ENCODE measurements around the gene CBX1.

CBX1 gene

DNA sequence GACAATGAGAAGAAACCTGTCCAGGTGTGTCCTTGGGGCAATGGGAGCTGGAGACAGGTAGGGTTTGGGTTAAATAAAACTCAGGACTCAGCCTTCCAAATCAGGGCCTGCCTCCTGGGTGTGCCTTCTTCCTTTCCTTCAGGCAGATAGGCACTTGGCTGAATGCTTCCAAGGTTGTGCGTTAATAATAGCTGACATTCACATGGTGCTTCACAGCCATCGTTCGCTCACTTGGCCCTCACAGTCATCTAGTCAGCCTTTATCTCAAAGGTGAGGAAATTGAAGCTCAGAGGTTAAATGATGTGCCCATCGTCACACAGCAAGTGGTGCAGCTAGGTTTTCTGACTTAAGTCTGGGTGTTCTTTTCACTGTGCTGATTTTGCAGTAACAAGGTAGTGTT is 43.7 kb downstream of the CBX1 start:
- Histone ChIP-seq H3K9me3 (no peaks in the 10 kb centered on the region), H3K27me3 (no peaks in the 10 kb centered on the region), H3K36me3 (peaks cover 77% of the 10 kb centered on the region), H3K4me3 (ENCODE audit: low read depth, low read length) (no peak overlapping the region), H3K4me1 (peaks cover 17% of the 10 kb centered on the region)
- no peak for DNase-seq
- TF ChIP-seq, protein P1, sequence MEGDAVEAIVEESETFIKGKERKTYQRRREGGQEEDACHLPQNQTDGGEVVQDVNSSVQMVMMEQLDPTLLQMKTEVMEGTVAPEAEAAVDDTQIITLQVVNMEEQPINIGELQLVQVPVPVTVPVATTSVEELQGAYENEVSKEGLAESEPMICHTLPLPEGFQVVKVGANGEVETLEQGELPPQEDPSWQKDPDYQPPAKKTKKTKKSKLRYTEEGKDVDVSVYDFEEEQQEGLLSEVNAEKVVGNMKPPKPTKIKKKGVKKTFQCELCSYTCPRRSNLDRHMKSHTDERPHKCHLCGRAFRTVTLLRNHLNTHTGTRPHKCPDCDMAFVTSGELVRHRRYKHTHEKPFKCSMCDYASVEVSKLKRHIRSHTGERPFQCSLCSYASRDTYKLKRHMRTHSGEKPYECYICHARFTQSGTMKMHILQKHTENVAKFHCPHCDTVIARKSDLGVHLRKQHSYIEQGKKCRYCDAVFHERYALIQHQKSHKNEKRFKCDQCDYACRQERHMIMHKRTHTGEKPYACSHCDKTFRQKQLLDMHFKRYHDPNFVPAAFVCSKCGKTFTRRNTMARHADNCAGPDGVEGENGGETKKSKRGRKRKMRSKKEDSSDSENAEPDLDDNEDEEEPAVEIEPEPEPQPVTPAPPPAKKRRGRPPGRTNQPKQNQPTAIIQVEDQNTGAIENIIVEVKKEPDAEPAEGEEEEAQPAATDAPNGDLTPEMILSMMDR (IDR thresholded peaks at IDR 0.05; ENCODE audit: low read depth, low read length) = no peak

DNA sequence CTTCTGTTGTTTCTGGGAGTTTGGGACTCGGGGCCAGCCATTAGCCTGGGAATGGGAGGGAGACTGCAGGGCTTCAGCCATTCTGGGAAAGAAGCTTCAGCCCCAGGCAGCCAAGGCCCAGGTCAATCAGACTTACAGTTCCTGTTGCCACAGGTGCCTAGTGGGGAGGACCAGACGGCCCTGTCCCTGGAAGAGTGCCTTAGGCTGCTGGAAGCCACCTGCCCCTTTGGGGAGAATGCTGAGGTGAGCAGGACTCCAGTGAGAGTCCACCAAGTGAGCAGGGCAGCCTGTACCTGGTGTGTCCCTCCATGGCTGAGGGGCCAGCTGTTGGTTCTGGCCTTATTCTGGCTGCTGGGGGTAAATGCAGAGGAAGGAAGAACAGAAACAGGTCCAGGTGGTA is 44.4 kb downstream of the CBX1 start:
- H3K36me3 ChIP-seq = peaks cover 77% of the 10 kb centered on the region
- peaks cover 24% of the 10 kb centered on the region for H3K4me1 ChIP-seq
- DNase-seq = no peak
- no peaks in the 10 kb centered on the region for H3K9me3 ChIP-seq
- H3K27me3 ChIP-seq = no peaks in the 10 kb centered on the region
- H3K4me3 ChIP-seq (ENCODE audit: low read depth, low read length) = no peak overlapping the region
- TF ChIP-seq, protein P1 (IDR thresholded peaks at IDR 0.05; ENCODE audit: low read depth, low read length) = no peak

DNA sequence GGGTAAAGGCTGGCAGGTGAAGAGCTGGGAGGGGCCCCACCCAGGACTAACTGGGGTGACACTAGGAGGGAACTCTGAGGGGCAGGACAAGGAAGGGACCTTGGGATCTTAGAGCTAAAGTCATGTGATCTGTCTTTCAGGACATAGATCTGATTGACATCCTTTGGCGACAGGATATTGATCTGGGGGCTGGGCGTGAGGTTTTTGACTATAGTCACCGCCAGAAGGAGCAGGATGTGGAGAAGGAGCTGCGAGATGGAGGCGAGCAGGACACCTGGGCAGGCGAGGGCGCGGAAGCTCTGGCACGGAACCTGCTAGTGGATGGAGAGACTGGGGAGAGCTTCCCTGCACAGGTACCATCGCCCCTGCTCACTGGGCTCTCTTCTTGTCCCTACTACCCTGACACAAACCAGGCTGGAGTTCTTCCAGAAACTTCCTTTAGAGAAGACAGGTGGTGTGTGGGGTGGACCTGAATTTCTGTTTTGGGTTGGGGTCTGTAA is 45.0 kb downstream of the CBX1 start:
- H3K4me3 ChIP-seq (ENCODE audit: low read depth, low read length) = peak overlapping the region; percentile 50
- no peaks in the 10 kb centered on the region for H3K9me3 ChIP-seq
- peaks cover 77% of the 10 kb centered on the region for H3K36me3 ChIP-seq
- H3K4me1 ChIP-seq = peaks cover 24% of the 10 kb centered on the region
- DNase-seq = no peak
- H3K27me3 ChIP-seq = no peaks in the 10 kb centered on the region
- TF ChIP-seq, protein P1 (IDR thresholded peaks at IDR 0.05; ENCODE audit: low read depth, low read length) = no peak

DNA sequence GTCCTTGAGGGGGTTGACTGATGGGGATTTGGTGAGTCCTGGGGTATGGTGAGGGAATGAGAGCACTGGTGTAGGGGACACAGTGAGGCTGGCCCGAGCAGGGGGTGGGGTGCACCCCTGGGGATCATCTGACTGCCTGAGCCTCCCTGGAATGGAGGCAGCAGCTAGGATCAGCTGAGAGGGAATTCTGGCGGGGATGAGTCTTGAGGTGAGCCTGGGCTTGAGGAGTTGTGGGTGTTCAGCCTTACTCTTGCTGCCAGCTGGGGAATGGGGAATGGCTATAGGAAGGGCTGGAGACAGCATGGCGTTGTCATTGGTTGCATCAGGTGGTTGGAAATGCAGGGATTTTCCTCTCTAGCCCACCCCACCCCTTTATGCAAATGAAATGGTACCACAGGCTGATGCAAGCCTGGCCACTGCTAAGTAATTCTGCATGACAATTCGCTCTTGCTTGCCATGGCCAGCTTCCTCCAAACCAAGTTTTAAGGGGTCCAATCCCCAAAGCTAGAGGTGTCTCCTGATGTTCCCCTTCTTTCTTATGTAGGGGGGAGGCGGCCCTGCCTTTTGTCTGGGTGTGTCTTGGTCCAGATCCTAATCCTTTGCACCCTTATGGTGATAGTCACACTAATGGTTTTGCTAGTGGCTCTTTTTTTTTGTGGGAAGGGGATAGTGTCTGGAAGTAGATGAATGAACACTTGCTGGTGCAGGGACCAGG is 45.6 kb downstream of the CBX1 start:
- Histone ChIP-seq H3K36me3 (peaks cover 78% of the 10 kb centered on the region), H3K9me3 (no peaks in the 10 kb centered on the region), H3K4me3 (ENCODE audit: low read depth, low read length) (peak overlapping the region; percentile 50), H3K27me3 (no peaks in the 10 kb centered on the region), H3K4me1 (peaks cover 30% of the 10 kb centered on the region)
- TF ChIP-seq, protein P1 (IDR thresholded peaks at IDR 0.05; ENCODE audit: low read depth, low read length) = no peak
- DNase-seq = peak; percentile 38

DNA sequence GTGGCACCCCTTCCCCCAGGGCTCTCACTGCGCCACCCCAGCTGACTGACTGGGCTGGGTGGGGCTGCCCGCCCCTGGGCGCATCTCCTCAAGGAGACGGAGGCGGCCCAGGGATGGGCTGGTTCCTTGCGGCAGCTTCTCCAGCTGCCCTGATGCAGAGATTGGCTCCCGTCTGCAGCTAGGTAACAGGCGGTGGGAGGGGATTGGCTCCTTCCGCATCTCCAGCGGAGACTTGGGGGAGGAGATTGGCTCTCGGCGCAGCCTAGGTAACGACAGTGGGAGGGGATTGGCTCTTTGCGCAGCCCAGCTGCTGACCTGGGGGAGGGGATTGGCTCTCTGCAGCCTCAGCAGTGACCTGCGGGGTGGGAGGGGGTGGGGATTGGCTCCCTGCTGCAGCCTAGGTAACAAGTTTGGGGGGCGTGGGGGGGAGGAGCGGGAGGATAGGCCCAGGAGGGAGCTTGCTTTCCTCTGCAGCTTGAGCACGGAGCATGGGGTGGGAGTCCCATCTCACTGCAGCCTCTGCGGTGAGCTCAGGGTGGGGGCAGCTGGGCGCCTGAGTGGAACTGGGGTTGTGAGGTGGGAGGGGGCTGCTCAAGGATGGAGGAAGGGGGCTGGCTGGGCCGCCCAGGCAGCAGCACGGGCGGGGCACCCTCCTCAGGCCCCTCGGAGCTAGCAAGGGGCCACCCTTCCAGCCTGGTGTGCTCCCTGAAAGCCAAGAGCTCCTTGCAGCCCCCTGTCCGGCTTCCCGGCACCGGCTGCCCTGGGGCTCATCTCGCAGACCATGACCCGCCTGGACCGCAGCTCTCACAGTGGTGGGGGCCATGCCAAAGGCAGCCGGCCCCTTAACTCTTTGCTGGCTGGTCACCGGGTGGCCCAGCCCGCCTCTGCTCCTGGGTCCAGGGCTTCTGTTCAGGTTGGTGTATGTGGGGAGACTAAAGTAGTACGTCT is 46.8 kb downstream of the CBX1 start:
- peak; percentile 96 for DNase-seq

More for the DNA sequence above, 46.8 kb downstream of the CBX1 start:
- Histone ChIP-seq H3K36me3 (peaks cover 70% of the 10 kb centered on the region), H3K9me3 (no peaks in the 10 kb centered on the region), H3K4me1 (peaks cover 30% of the 10 kb centered on the region), H3K4me3 (ENCODE audit: low read depth, low read length) (peak overlapping the region; percentile 50), H3K27me3 (no peaks in the 10 kb centered on the region)
- TF ChIP-seq, protein P1 (IDR thresholded peaks at IDR 0.05; ENCODE audit: low read depth, low read length) = no peak

Data from BE2C (cell line).